HG03432 (cell line): ENCODE results near the gene TENM4.
A peak's percentile ranks its signal among the peaks of the same experiment; 100 is the strongest.

Source experiments
- ATAC-seq: cut with Tn5 transposase; IDR thresholded peaks from one replicate; pipeline ENCODE4 v1.9.1; 2021; ENCODE audit warnings: mild to moderate bottlenecking, moderate library complexity; ENCODE audit not compliant: unreplicated experiment

TENM4 gene

GRCh38 chr11:79040348-79040747, 400.5 kb downstream of the TENM4 start:
- ATAC-seq = no peak

GRCh38 chr11:79039122-79039521, 401.7 kb downstream of the TENM4 start:
- no peak for ATAC-seq

GRCh38 chr11:79035881-79036280, 404.9 kb downstream of the TENM4 start:
- no peak for ATAC-seq

GRCh38 chr11:79033833-79034232, 407.0 kb downstream of the TENM4 start:
- ATAC-seq = no peak

- no peak for ATAC-seq
These were observed 410.4 kb downstream of the TENM4 start for GRCh38 chr11:79030448-79030847.

- no peak for ATAC-seq
These were observed 412.6 kb downstream of the TENM4 start for GRCh38 chr11:79028225-79028624.

GRCh38 chr11:79026803-79027445, 413.9 kb downstream of the TENM4 start:
- ATAC-seq = peak; percentile 84

GRCh38 chr11:79025622-79026021, 415.2 kb downstream of the TENM4 start:
- ATAC-seq = no peak

GRCh38 chr11:79025097-79025496, 415.7 kb downstream of the TENM4 start:
- no peak for ATAC-seq

- ATAC-seq = no peak
These were observed 418.6 kb downstream of the TENM4 start for GRCh38 chr11:79022265-79022664.

GRCh38 chr11:79021601-79022000, 419.2 kb downstream of the TENM4 start:
- ATAC-seq = no peak

- no peak for ATAC-seq
These were observed 420.9 kb downstream of the TENM4 start for GRCh38 chr11:79019975-79020374.

GRCh38 chr11:79019277-79019676, 421.6 kb downstream of the TENM4 start:
- ATAC-seq = no peak

- no peak for ATAC-seq
These were observed 422.4 kb downstream of the TENM4 start for GRCh38 chr11:79018371-79018849.

GRCh38 chr11:79017811-79018210, 423.0 kb downstream of the TENM4 start:
- ATAC-seq = no peak

- no peak for ATAC-seq
These were observed 427.3 kb downstream of the TENM4 start for GRCh38 chr11:79013509-79013908.

GRCh38 chr11:79011357-79011756, 429.5 kb downstream of the TENM4 start:
- ATAC-seq = no peak

GRCh38 chr11:79007771-79008402, 432.9 kb downstream of the TENM4 start:
- no peak for ATAC-seq

- ATAC-seq = no peak
These were observed 434.0 kb downstream of the TENM4 start for GRCh38 chr11:79006854-79007253.

- no peak for ATAC-seq
These were observed 444.8 kb downstream of the TENM4 start for GRCh38 chr11:78996007-78996406.

GRCh38 chr11:78995171-78995570, 445.7 kb downstream of the TENM4 start:
- ATAC-seq = no peak

- ATAC-seq = no peak
These were observed 446.9 kb downstream of the TENM4 start for GRCh38 chr11:78993802-78994430.
